Measurements from ENCODE around the gene EMB. TPM values are rescaled to one million over a fixed set of nuclear protein-coding genes. Genes with fewer than 3 reads are reported as not detected.
"Not testable (repeated sequence)": the region's sequence is repeated elsewhere in the genome, so short reads cannot be mapped to it uniquely, and the experiment has no call there.

Gene EMB
- total RNA-seq, 1 donor from 2014 or later = 40.0 TPM

GRCh38 chr5:50435168-50435567, 5.9 kb downstream of the EMB start:
- DNase-seq (ENCODE audit: low read depth) = no peak
- FAIRE-seq = no peak
- Histone ChIP-seq H3K36me3 (ENCODE audit: control insufficient read depth, insufficient read depth, low read length) (no peaks in the 10 kb centered on the region), H3K4me3 (ENCODE audit: low read depth, low read length) (no peak overlapping the region), H3K27me3 (ENCODE audit: control insufficient read depth, insufficient read depth, low read length) (no peaks in the 10 kb centered on the region)
- no peak for TF ChIP-seq CTCF (IDR thresholded peaks at IDR 0.05; ENCODE audit: insufficient read depth, low read length, severe bottlenecking)

GRCh38 chr5:50431133-50431904, 9.8 kb downstream of the EMB start:
- not testable (repeated sequence) for H3K4me3 ChIP-seq (ENCODE audit: low read depth, low read length); H3K36me3 ChIP-seq (ENCODE audit: control insufficient read depth, insufficient read depth, low read length); H3K27me3 ChIP-seq (ENCODE audit: control insufficient read depth, insufficient read depth, low read length)
- DNase-seq (ENCODE audit: low read depth) (peak; percentile 74), FAIRE-seq (peak; percentile 92)

GRCh38 chr5:50423100-50423799, 17.8 kb downstream of the EMB start:
- not testable (repeated sequence) for H3K27me3 ChIP-seq (ENCODE audit: control insufficient read depth, insufficient read depth, low read length); FAIRE-seq; H3K4me3 ChIP-seq (ENCODE audit: low read depth, low read length); H3K36me3 ChIP-seq (ENCODE audit: control insufficient read depth, insufficient read depth, low read length)
- DNase-seq (ENCODE audit: low read depth) = peak; percentile 53

GRCh38 chr5:50421184-50421950, 19.7 kb downstream of the EMB start:
- H3K4me3 ChIP-seq (ENCODE audit: low read depth, low read length); H3K27me3 ChIP-seq (ENCODE audit: control insufficient read depth, insufficient read depth, low read length); H3K36me3 ChIP-seq (ENCODE audit: control insufficient read depth, insufficient read depth, low read length); DNase-seq (ENCODE audit: low read depth); FAIRE-seq: not testable (repeated sequence)

- Histone ChIP-seq H3K4me3 (ENCODE audit: low read depth, low read length) (no peak overlapping the region), H3K36me3 (ENCODE audit: control insufficient read depth, insufficient read depth, low read length) (no peaks in the 10 kb centered on the region), H3K27me3 (ENCODE audit: control insufficient read depth, insufficient read depth, low read length) (no peaks in the 10 kb centered on the region)
- no peak for TF ChIP-seq CTCF (IDR thresholded peaks at IDR 0.05; ENCODE audit: insufficient read depth, low read length, severe bottlenecking)
- DNase-seq (ENCODE audit: low read depth) = no peak
- FAIRE-seq = no peak
These were observed 20.6 kb downstream of the EMB start for GRCh38 chr5:50420343-50420935.

- H3K4me3 ChIP-seq (ENCODE audit: low read depth, low read length); H3K27me3 ChIP-seq (ENCODE audit: control insufficient read depth, insufficient read depth, low read length); H3K36me3 ChIP-seq (ENCODE audit: control insufficient read depth, insufficient read depth, low read length); DNase-seq (ENCODE audit: low read depth); FAIRE-seq: not testable (repeated sequence)
These were observed 21.4 kb downstream of the EMB start for GRCh38 chr5:50419656-50420055.

GRCh38 chr5:50416637-50417036, 24.5 kb downstream of the EMB start:
- not testable (repeated sequence) for H3K27me3 ChIP-seq (ENCODE audit: control insufficient read depth, insufficient read depth, low read length); DNase-seq (ENCODE audit: low read depth); H3K36me3 ChIP-seq (ENCODE audit: control insufficient read depth, insufficient read depth, low read length); FAIRE-seq; H3K4me3 ChIP-seq (ENCODE audit: low read depth, low read length)

- no peak for TF ChIP-seq CTCF (IDR thresholded peaks at IDR 0.05; ENCODE audit: insufficient read depth, low read length, severe bottlenecking)
- H3K36me3 ChIP-seq (ENCODE audit: control insufficient read depth, insufficient read depth, low read length) = no peaks in the 10 kb centered on the region
- FAIRE-seq (no peak), DNase-seq (ENCODE audit: low read depth) (no peak)
- H3K27me3 ChIP-seq (ENCODE audit: control insufficient read depth, insufficient read depth, low read length) = no peaks in the 10 kb centered on the region
- H3K4me3 ChIP-seq (ENCODE audit: low read depth, low read length) = no peak overlapping the region
These were observed 25.2 kb downstream of the EMB start for GRCh38 chr5:50415912-50416311.

- not testable (repeated sequence) for DNase-seq (ENCODE audit: low read depth); FAIRE-seq
These were observed 30.2 kb downstream of the EMB start for GRCh38 chr5:50410932-50411331.

More at GRCh38 chr5:50410932-50411331, 30.2 kb downstream of the EMB start:
- not testable (repeated sequence) for H3K36me3 ChIP-seq (ENCODE audit: control insufficient read depth, insufficient read depth, low read length); H3K4me3 ChIP-seq (ENCODE audit: low read depth, low read length); H3K27me3 ChIP-seq (ENCODE audit: control insufficient read depth, insufficient read depth, low read length)
